H1 (cell line): ENCODE measurements around the gene YWHAE. TPM values are rescaled to one million over a fixed set of nuclear protein-coding genes. Genes with fewer than 3 reads are reported as not detected.

Experiments used
- CTCF ChIA-PET: fragments of 300-600 bp; sonication (Branson Sonifier 250); formaldehyde crosslinking; loops from one replicate; lab custom pipeline; 2021; ENCODE audit not compliant: partially characterized antibody; lab: Charles Lee
- POLR2A ChIA-PET: fragments of 300-600 bp; sonication (Branson Sonifier 250); formaldehyde crosslinking; loops from one replicate; lab custom pipeline; 2021; ENCODE audit warnings: inconsistent platforms; ENCODE audit not compliant: partially characterized antibody; lab: Charles Lee
- DNase-seq, 2 experiments: peaks; one replicate each; pipeline versions ENCODE4 v3.0.0 to v3.0.0-alpha.2; 2010 to 2022; ENCODE audit warnings: low spot score in 2 of 2, low read depth in 1 of 2, mixed read lengths in 1 of 2
- FAIRE-seq: peaks from 2 replicates; lab custom pipeline; 2011; peaks lifted over from hg19 to GRCh38; lab: Jason Lieb, UNC
- H2AFZ ChIP-seq: 2 replicates; pipeline ENCODE4 v1.8.1; 2012; ENCODE audit warnings: low read length, inconsistent platforms
- H2AK5ac ChIP-seq: 2 replicates; pipeline ENCODE4 v1.6.1; 2013; ENCODE audit warnings: low read depth, low read length
- H2BK120ac ChIP-seq: replicated peaks from 2 replicates; pipeline ENCODE3; 2013; ENCODE audit warnings: low read depth, low read length, inconsistent platforms
- H2BK12ac ChIP-seq: 2 replicates; pipeline ENCODE4 v1.6.1; 2013; ENCODE audit warnings: low read depth, low read length
- H2BK15ac ChIP-seq: 2 replicates; pipeline ENCODE4 v1.6.1; 2013; ENCODE audit warnings: low read length
- H2BK20ac ChIP-seq: 2 replicates; pipeline ENCODE4 v1.6.1; 2013; ENCODE audit warnings: low read length
- H2BK5ac ChIP-seq: 2 replicates; pipeline ENCODE4 v1.6.1; 2013; ENCODE audit warnings: low read depth, low read length
- H3K14ac ChIP-seq: 2 replicates; pipeline ENCODE4 v1.6.1; 2013; ENCODE audit warnings: inconsistent platforms; ENCODE audit not compliant: insufficient read length
- H3K18ac ChIP-seq: 2 replicates; pipeline ENCODE4 v1.6.1; 2013; ENCODE audit warnings: low read length; ENCODE audit errors: extremely low read depth
- H3K23ac ChIP-seq: 2 replicates; pipeline ENCODE4 v1.6.1; 2013; ENCODE audit warnings: inconsistent platforms; ENCODE audit not compliant: insufficient read length
- H3K23me2 ChIP-seq: 2 replicates; pipeline ENCODE4 v1.6.1; 2013; ENCODE audit warnings: low read depth, low read length
- H3K27ac ChIP-seq: 2 replicates; pipeline ENCODE4 v1.6.1; 2011; ENCODE audit warnings: low read depth, low read length, inconsistent platforms
- H3K27me3 ChIP-seq, 4 experiments: replicated peaks in 1 of 4; 1 replicate in 1 of 4; 2 replicates in 3 of 4; pipeline versions ENCODE4 v1.6.1 to v1.8.1; 2011 to 2013; ENCODE audit warnings: low read length in 3 of 4, mild to moderate bottlenecking in 3 of 4, inconsistent platforms in 2 of 4, mixed read lengths in 2 of 4, moderate library complexity in 1 of 4; ENCODE audit not compliant: control insufficient read depth in 3 of 4, insufficient read depth in 3 of 4; ENCODE audit errors: extremely low read depth in 1 of 4
- H3K36me3 ChIP-seq, 4 experiments: 2 replicates each; pipeline versions ENCODE4 v1.6.1 to v1.8.1; 2011 to 2013; ENCODE audit warnings: mild to moderate bottlenecking in 4 of 4, low read length in 3 of 4, moderate library complexity in 2 of 4, control low read depth in 1 of 4, inconsistent platforms in 1 of 4; ENCODE audit not compliant: insufficient read depth in 4 of 4, control insufficient read depth in 2 of 4
- H3K4ac ChIP-seq: replicated peaks from 2 replicates; pipeline ENCODE3; 2013; ENCODE audit warnings: low read length, low read depth, mixed read lengths, inconsistent platforms; ENCODE audit not compliant: insufficient read length
- H3K4me1 ChIP-seq, 4 experiments: replicated peaks in 1 of 4; 1 replicate in 1 of 4; 2 replicates in 3 of 4; pipeline versions ENCODE4 v1.6.1 to v1.8.1; 2011 to 2013; ENCODE audit warnings: low read length in 3 of 4, inconsistent platforms in 2 of 4, mixed read lengths in 1 of 4; ENCODE audit not compliant: insufficient read depth in 4 of 4, control insufficient read depth in 3 of 4
- H3K4me2 ChIP-seq, 2 experiments: 2 replicates each; pipeline versions ENCODE4 v1.6.1 to v1.8.1; 2011 to 2013; ENCODE audit warnings: low read depth in 2 of 2, low read length in 2 of 2, control low read depth in 1 of 2, inconsistent platforms in 1 of 2, mild to moderate bottlenecking in 1 of 2; ENCODE audit not compliant: insufficient read depth in 1 of 2
- H3K4me3 ChIP-seq, 4 experiments: fragments of 200-600, 300-600 bp in 1 of 4; sonication (generic), shearing (Covaris generic), sonication (Bioruptor Twin) in 1 of 4; 2 replicates each; pipeline versions ENCODE4 v1.5.1 to v1.8.1; 2011 to 2016; ENCODE audit warnings: low read length in 4 of 4, low read depth in 3 of 4, control low read depth in 2 of 4, inconsistent platforms in 2 of 4, mild to moderate bottlenecking in 2 of 4, mixed read lengths in 1 of 4, moderate library complexity in 1 of 4; ENCODE audit not compliant: insufficient read depth in 2 of 4; ENCODE audit errors: extremely low read depth in 1 of 4
- H3K56ac ChIP-seq: replicated peaks from 2 replicates; pipeline ENCODE3; 2013; ENCODE audit warnings: low read depth, mild to moderate bottlenecking, mixed read lengths, low read length, inconsistent platforms; ENCODE audit not compliant: insufficient read length
- H3K79me1 ChIP-seq: 2 replicates; pipeline ENCODE4 v1.6.1; 2013; ENCODE audit warnings: low read depth, low read length, control low read depth
- H3K79me2 ChIP-seq, 2 experiments: 2 replicates each; pipeline versions ENCODE4 v1.6.1 to v1.8.1; 2012 to 2013; ENCODE audit warnings: low read length in 2 of 2, mild to moderate bottlenecking in 2 of 2, inconsistent platforms in 1 of 2; ENCODE audit not compliant: insufficient read depth in 2 of 2, control insufficient read depth in 1 of 2
- H3K9ac ChIP-seq, 4 experiments: replicated peaks in 1 of 4; 1 replicate in 1 of 4; 2 replicates in 3 of 4; pipeline versions ENCODE4 v1.6.1 to v1.8.1; 2011 to 2013; ENCODE audit warnings: low read depth in 3 of 4, low read length in 3 of 4, control low read depth in 2 of 4, mild to moderate bottlenecking in 2 of 4, moderate library complexity in 2 of 4, inconsistent platforms in 1 of 4; ENCODE audit errors: extremely low read depth in 1 of 4
- H3K9me3 ChIP-seq, 2 experiments: 2 replicates each; pipeline versions ENCODE4 v1.6.1 to v1.8.1; 2012 to 2013; ENCODE audit warnings: mild to moderate bottlenecking in 2 of 2, moderate library complexity in 2 of 2, control low read depth in 1 of 2, inconsistent platforms in 1 of 2, low read depth in 1 of 2, low read length in 1 of 2, mixed read lengths in 1 of 2; ENCODE audit not compliant: insufficient read depth in 2 of 2
- H4K20me1 ChIP-seq, 2 experiments: replicated peaks in 1 of 2; 2 replicates each; pipeline versions ENCODE3 to v1.8.1; 2011 to 2013; ENCODE audit warnings: inconsistent platforms in 2 of 2, low read length in 2 of 2, mild to moderate bottlenecking in 1 of 2; ENCODE audit not compliant: insufficient read depth in 2 of 2, control insufficient read depth in 1 of 2
- H4K5ac ChIP-seq: 2 replicates; pipeline ENCODE4 v1.6.1; 2013; ENCODE audit warnings: low read length, low read depth, mixed read lengths, inconsistent platforms; ENCODE audit not compliant: insufficient read length
- H4K8ac ChIP-seq: 2 replicates; pipeline ENCODE4 v1.8.0; 2013; ENCODE audit warnings: mild to moderate bottlenecking, moderate library complexity, low read length, inconsistent platforms; ENCODE audit not compliant: insufficient read depth; ENCODE audit errors: extremely low read depth
- H4K91ac ChIP-seq: replicated peaks from 2 replicates; pipeline ENCODE3; 2013; ENCODE audit warnings: low read length, mixed read lengths, inconsistent platforms; ENCODE audit not compliant: insufficient read length
- CEBPB ChIP-seq: IDR thresholded peaks from 2 replicates; pipeline ENCODE4 v1.6.1; 2012; ENCODE audit warnings: low read depth, low read length
- CHD2 ChIP-seq: IDR thresholded peaks from 2 replicates; pipeline ENCODE4 v1.6.1; 2012; ENCODE audit warnings: low read length, improper control_type of control experiment
- FOSL1 ChIP-seq: IDR thresholded peaks from 2 replicates; pipeline ENCODE4 v1.6.1; 2011; ENCODE audit warnings: mild to moderate bottlenecking, low read depth, low read length, moderate library complexity; ENCODE audit not compliant: insufficient read depth
- HDAC6 ChIP-seq: IDR thresholded peaks from one replicate; pipeline ENCODE4 v1.7.1; 2012; ENCODE audit warnings: low read depth, mild to moderate bottlenecking, inconsistent platforms, low read length, moderate library complexity
- JUN ChIP-seq: IDR thresholded peaks from 2 replicates; pipeline ENCODE4 v1.6.1; 2011; ENCODE audit warnings: low read depth, mild to moderate bottlenecking, improper control_type of control experiment, low read length
- NANOG ChIP-seq: IDR thresholded peaks from 2 replicates; pipeline ENCODE4 v1.6.1; 2011; ENCODE audit warnings: low read length, low read depth, mild to moderate bottlenecking, inconsistent platforms; ENCODE audit not compliant: insufficient read depth, poor library complexity, severe bottlenecking
- POLR2A ChIP-seq, 2 experiments: IDR thresholded peaks; 1 replicate in 1 of 2; 2 replicates in 1 of 2; pipeline ENCODE4 v1.6.1; 2011; ENCODE audit warnings: low read depth in 2 of 2, low read length in 2 of 2, mild to moderate bottlenecking in 2 of 2; ENCODE audit errors: control extremely low read depth in 1 of 2
- POLR2AphosphoS5 ChIP-seq: IDR thresholded peaks from 2 replicates; pipeline ENCODE4 v1.6.1; 2011; ENCODE audit warnings: low read depth, low read length
- POU5F1 ChIP-seq: IDR thresholded peaks from 2 replicates; pipeline ENCODE4 v1.6.1; 2011; ENCODE audit warnings: low read depth, mild to moderate bottlenecking, low read length, moderate library complexity
- RAD21 ChIP-seq, 2 experiments: IDR thresholded peaks in 1 of 2; conservative IDR thresholded peaks in 1 of 2; 2 replicates each; pipeline ENCODE4 v1.6.1; 2011; ENCODE audit warnings: low read depth in 2 of 2, low read length in 2 of 2, improper control_type of control experiment in 1 of 2, inconsistent platforms in 1 of 2, mild to moderate bottlenecking in 1 of 2, moderate library complexity in 1 of 2
- RFX5 ChIP-seq: IDR thresholded peaks from 2 replicates; pipeline ENCODE4 v1.6.1; 2011; ENCODE audit warnings: low read depth, low read length, improper control_type of control experiment, borderline replicate concordance
- SIRT6 ChIP-seq: IDR thresholded peaks from one replicate; pipeline ENCODE4 v1.7.1; 2012; ENCODE audit warnings: low read length, inconsistent platforms
- SRF ChIP-seq: IDR thresholded peaks from 2 replicates; pipeline ENCODE4 v1.6.1; 2011; ENCODE audit warnings: mild to moderate bottlenecking, low read depth, low read length, moderate library complexity
- USF2 ChIP-seq: IDR thresholded peaks from 2 replicates; pipeline ENCODE4 v1.6.1; 2011; ENCODE audit warnings: low read length, improper control_type of control experiment
- WGBS, 2 experiments: shearing (Covaris generic) in 1 of 2; methylation state at CpG; one replicate each; pipeline versions ENCODE4 v1.1.6 to v1.1.7; 2013 to 2015; ENCODE audit warnings: low lambda C conversion rate in 2 of 2, mixed read lengths in 2 of 2, inconsistent platforms in 1 of 2, low coverage in 1 of 2, missing lambda C conversion rate in 1 of 2; ENCODE audit not compliant: insufficient replicate concordance in 2 of 2, insufficient coverage in 1 of 2, insufficient read length in 1 of 2; ENCODE audit errors: extremely low coverage in 1 of 2, missing lambda C conversion rate in 1 of 2; 5-methylcytosine and 5-hydroxymethylcytosine counted together
- polyA plus RNA-seq, 7 experiments: library from polyadenylated mRNA; depleted of rRNA in 3 of 7; stranded (reverse) in 5 of 7; unstranded in 2 of 7; fragments of >200 nt in 5 of 7; fragments of 200-250 nt in 2 of 7; gene quantifications; 1 replicate in 5 of 7; 2 replicates in 1 of 7; 4 replicates in 1 of 7; pipeline versions ENCODE4 v1.2.1 to v1.2.3, GENCODE V29; 2011 to 2013; ENCODE audit warnings: missing spikeins in 2 of 7, mixed read lengths in 2 of 7
- total RNA-seq: library from RNA; stranded (reverse); fragmentation: NEBNext Ultra II Directional; extraction: Animal tissue kit (Norgen Biotek cat#: 25700); gene quantifications from 2 replicates; pipeline ENCODE4 v1.2.1, GENCODE V29; 2021

YWHAE gene
- total and polyA plus RNA-seq, 2 of the 8 experiments (the other 6 are each of a cell fraction or from before 2014, with no cell fraction given) = 559 to 1,186 TPM

- Histone ChIP-seq H3K4me1 (no peaks in the 10 kb centered on the region), H3K9ac (no peak overlapping the region), H2BK12ac (no peak overlapping the region), H3K56ac (no peak overlapping the region), H2AK5ac (no peak overlapping the region), H3K23me2 (no peaks in the 10 kb centered on the region), H3K14ac (no peak overlapping the region), H3K79me1 (peaks cover 3% of the 10 kb centered on the region), H3K4me3 (no peak overlapping the region), H3K18ac (no peak overlapping the region), H3K27me3 (no peaks in the 10 kb centered on the region), H4K8ac (no peak overlapping the region), H2BK5ac (no peak overlapping the region), H3K9me3 (no peaks in the 10 kb centered on the region), H3K27ac (no peak overlapping the region), H3K36me3 (peaks cover 0 to 2% (median 0%) of the 10 kb centered on the region in 4 experiments; a peak in 2 of 8 replicates), H3K4ac (no peak overlapping the region), H2AFZ (no peak overlapping the region), H4K91ac (no peak overlapping the region), H2BK15ac (no peak overlapping the region), H2BK20ac (no peak overlapping the region), H4K5ac (no peak overlapping the region), H3K4me2 (no peak overlapping the region), H3K23ac (no peak overlapping the region), H4K20me1 (peaks cover 5 to 24% of the 10 kb centered on the region in 2 experiments), H2BK120ac (no peak overlapping the region), H3K79me2 (peaks cover 53 to 90% of the 10 kb centered on the region in 2 experiments)
- ChIA-PET POLR2A (interaction anchor here (1.0 to 2.8 kb wide), 3 partner anchors 9 to 47 kb away, joined by 4 to 9 read pairs (median 5); partner anchors contain the start of genes CRK and YWHAE), CTCF (interaction anchor here (0.8 kb wide), 1 partner anchor 10 kb away, joined by 3 read pairs; no protein-coding TSS in a partner anchor)
- DNase-seq (no peak), FAIRE-seq (no peak)
- 96% methylated on average over 7 of the region's 7 CpGs; no CpG with 5 or more reads in 1 of the 2 experiments for WGBS, 2 experiments
- TF ChIP-seq FOSL1 (no peak), RFX5 (no peak), CHD2 (no peak), NANOG (no peak), SRF (no peak), POU5F1 (no peak), HDAC6 (no peak), POLR2A (IDR thresholded peaks at IDR 0.05; ENCODE audit: control extremely low read depth in 1 of 2, low read depth in 2 of 2, low read length in 2 of 2) (no peak), RAD21 (IDR thresholded peaks at IDR 0.05 in 1 of 2, conservative IDR thresholded peaks at IDR 0.05 in 1 of 2; ENCODE audit: low read depth in 2 of 2, low read length in 2 of 2) (no peak), JUN (no peak), SIRT6 (no peak), POLR2AphosphoS5 (no peak), USF2 (no peak), CEBPB (no peak)
These were observed 47.0 kb upstream of the YWHAE start for GRCh38 chr17:1447052-1447451.
